OCI-LY1 (cell line): ENCODE data around the gene C2CD4A.

Experiments
- EZH2 ChIP-seq: fragments of 200-600 bp; sonication (generic), shearing (Covaris generic); IDR thresholded peaks from 2 replicates; pipeline ENCODE4 v1.8.0; 2017; ENCODE audit warnings: borderline replicate concordance, mixed run types, mild to moderate bottlenecking, antibody characterized with exemption, low read length, moderate library complexity, mixed read lengths
- TF ChIP-seq, protein P1 (sequence below): fragments of 200-600 bp; sonication (generic), shearing (Covaris generic); IDR thresholded peaks from 2 replicates; pipeline ENCODE4 v1.5.1; 2017; ENCODE audit warnings: mild to moderate bottlenecking, antibody characterized with exemption, low read length, moderate library complexity, mixed read lengths

DNA sequence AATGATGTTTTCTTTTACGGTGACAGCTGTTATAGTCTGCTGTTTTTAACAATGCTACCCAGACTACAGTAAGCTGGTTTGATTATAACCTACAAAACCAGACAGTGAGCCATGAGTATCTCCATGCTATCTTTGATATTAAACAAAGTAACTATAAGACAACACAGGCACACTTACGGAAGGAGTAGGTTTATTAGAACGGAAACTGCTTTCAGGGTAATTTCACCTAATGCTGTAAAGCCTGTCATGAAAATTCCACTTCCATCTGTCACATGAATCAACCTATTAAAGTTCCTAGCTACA, 39.6 kb upstream of the C2CD4A start:
- no peak for TF ChIP-seq EZH2
- TF ChIP-seq, protein P1, sequence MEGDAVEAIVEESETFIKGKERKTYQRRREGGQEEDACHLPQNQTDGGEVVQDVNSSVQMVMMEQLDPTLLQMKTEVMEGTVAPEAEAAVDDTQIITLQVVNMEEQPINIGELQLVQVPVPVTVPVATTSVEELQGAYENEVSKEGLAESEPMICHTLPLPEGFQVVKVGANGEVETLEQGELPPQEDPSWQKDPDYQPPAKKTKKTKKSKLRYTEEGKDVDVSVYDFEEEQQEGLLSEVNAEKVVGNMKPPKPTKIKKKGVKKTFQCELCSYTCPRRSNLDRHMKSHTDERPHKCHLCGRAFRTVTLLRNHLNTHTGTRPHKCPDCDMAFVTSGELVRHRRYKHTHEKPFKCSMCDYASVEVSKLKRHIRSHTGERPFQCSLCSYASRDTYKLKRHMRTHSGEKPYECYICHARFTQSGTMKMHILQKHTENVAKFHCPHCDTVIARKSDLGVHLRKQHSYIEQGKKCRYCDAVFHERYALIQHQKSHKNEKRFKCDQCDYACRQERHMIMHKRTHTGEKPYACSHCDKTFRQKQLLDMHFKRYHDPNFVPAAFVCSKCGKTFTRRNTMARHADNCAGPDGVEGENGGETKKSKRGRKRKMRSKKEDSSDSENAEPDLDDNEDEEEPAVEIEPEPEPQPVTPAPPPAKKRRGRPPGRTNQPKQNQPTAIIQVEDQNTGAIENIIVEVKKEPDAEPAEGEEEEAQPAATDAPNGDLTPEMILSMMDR, result no peak
